ENCODE measurements around the gene ANKRA2. TPM values are rescaled to one million over a fixed set of nuclear protein-coding genes. Genes with fewer than 3 reads are reported as not detected.

ANKRA2 gene
- total RNA-seq, 6 donors from 2014 or later = 14.1 to 84.9 (median 19.7) TPM

DNA sequence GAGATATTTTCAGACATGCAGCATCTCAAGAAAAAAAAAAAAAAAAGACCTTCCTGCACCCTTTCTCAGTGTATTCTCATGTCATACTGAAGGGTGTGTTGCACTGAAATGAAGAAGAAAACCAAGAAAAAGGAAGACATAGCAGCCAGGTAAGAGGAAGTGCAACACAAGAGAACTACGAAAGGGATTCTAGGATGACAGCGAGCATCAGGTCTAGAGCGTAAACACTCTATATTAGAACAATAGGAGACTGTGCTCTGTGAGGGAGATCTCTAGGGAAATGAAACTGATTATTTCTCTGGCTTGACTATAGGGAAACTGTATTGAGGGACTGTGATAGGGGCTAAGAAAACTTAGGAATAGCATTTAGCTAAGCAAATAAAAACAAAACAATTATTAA lies 37.2 kb downstream of the ANKRA2 start:
- no peaks in the 10 kb centered on the region for H3K36me3 ChIP-seq
- no peaks in the 10 kb centered on the region for H3K9me3 ChIP-seq
- TF ChIP-seq EP300 (IDR thresholded peaks at IDR 0.05) = no peak
- TF ChIP-seq POLR2AphosphoS5 (IDR thresholded peaks at IDR 0.05) = no peak
- no peak for TF ChIP-seq POLR2A (IDR thresholded peaks at IDR 0.05)

DNA sequence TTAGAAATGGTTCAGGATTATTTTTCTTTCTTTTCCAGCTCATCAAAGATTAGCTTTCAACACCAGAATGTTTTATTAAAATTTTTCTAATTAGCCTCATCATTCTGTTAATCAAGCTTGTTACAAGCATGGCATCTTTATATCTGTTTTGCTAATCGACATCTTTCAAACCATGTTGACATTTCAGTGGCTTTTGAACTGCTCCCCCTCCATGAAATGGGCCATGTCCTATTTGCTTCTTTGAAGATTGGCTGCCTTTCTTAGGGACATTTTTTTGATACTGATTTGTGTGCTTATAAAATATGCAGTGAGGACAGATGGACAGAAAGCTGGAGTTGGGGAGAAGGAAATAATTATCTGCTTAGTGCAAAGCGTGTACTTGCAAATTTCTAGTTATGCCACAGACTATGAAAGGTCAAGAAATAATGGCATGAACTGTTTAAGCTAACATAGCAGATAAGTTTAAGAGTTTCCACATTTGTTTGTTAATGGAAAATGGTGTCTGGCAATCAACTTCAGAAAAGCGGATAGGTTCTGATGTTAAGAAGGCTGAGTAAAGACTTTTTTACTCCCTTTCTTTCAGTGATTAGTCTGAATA lies 39.7 kb downstream of the ANKRA2 start:
- H3K27ac ChIP-seq = no peak overlapping the region
- DNase-seq = no peak
- no peak for TF ChIP-seq EP300 (IDR thresholded peaks at IDR 0.05)
- no peak for TF ChIP-seq POLR2A (IDR thresholded peaks at IDR 0.05)
- TF ChIP-seq, protein P1, sequence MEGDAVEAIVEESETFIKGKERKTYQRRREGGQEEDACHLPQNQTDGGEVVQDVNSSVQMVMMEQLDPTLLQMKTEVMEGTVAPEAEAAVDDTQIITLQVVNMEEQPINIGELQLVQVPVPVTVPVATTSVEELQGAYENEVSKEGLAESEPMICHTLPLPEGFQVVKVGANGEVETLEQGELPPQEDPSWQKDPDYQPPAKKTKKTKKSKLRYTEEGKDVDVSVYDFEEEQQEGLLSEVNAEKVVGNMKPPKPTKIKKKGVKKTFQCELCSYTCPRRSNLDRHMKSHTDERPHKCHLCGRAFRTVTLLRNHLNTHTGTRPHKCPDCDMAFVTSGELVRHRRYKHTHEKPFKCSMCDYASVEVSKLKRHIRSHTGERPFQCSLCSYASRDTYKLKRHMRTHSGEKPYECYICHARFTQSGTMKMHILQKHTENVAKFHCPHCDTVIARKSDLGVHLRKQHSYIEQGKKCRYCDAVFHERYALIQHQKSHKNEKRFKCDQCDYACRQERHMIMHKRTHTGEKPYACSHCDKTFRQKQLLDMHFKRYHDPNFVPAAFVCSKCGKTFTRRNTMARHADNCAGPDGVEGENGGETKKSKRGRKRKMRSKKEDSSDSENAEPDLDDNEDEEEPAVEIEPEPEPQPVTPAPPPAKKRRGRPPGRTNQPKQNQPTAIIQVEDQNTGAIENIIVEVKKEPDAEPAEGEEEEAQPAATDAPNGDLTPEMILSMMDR (IDR thresholded peaks at IDR 0.05) = no peak
- no peak for TF ChIP-seq POLR2AphosphoS5 (IDR thresholded peaks at IDR 0.05)
- no peaks in the 10 kb centered on the region for H3K9me3 ChIP-seq
- H3K27me3 ChIP-seq = no peaks in the 10 kb centered on the region
- H3K4me1 ChIP-seq = no peaks in the 10 kb centered on the region
- no peak for ATAC-seq (ENCODE audit: low FRiP score in 2 of 2)
- H3K36me3 ChIP-seq = no peaks in the 10 kb centered on the region
- WGBS, 2 donors = 69 to 70% methylated on average over 3 of the region's 3 CpGs
- H3K4me3 ChIP-seq = no peak overlapping the region

More for the DNA sequence above, 37.2 kb downstream of the ANKRA2 start:
- ATAC-seq (ENCODE audit: low FRiP score in 2 of 2) = no peak
- no peaks in the 10 kb centered on the region for H3K27me3 ChIP-seq
- H3K4me3 ChIP-seq = no peak overlapping the region
- H3K4me1 ChIP-seq = no peaks in the 10 kb centered on the region
- no peak overlapping the region for H3K27ac ChIP-seq
- WGBS, 2 donors = 47 to 65% methylated on average over 3 of the region's 3 CpGs
- no peak for DNase-seq

DNA sequence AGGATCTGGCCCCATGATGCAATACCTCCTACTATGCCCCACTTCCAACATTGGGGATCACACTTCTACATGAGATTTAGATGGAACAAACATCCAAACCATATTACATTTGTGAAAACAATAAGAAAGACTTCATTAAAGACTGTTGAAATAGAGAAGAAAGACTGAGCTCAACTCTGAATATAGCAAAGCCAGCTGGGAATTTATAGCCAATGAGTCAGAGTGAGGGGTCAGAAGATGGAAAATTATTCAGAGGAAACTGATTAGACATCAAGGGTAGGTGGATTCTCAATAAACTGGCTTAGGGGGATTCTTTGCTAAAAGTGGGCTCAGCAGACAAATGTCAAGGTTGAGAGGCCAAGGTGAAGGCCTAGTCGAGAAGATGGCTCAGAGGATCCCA lies 41.6 kb downstream of the ANKRA2 start:
- TF ChIP-seq POLR2AphosphoS5 (IDR thresholded peaks at IDR 0.05) (no peak), EP300 (IDR thresholded peaks at IDR 0.05) (no peak), POLR2A (IDR thresholded peaks at IDR 0.05) (no peak)
- TF ChIP-seq, protein P1 (IDR thresholded peaks at IDR 0.05) = no peak
- DNase-seq (no peak), ATAC-seq (ENCODE audit: low FRiP score in 2 of 2) (no peak)
- Histone ChIP-seq H3K4me3 (no peak overlapping the region), H3K9me3 (no peaks in the 10 kb centered on the region), H3K27ac (no peak overlapping the region), H3K4me1 (peaks cover 0 to 7% (median 2%) of the 10 kb centered on the region in 4 donors), H3K27me3 (no peaks in the 10 kb centered on the region), H3K36me3 (no peaks in the 10 kb centered on the region)
- 73 to 90% methylated on average over 1 of the region's 1 CpG for WGBS, 2 donors

DNA sequence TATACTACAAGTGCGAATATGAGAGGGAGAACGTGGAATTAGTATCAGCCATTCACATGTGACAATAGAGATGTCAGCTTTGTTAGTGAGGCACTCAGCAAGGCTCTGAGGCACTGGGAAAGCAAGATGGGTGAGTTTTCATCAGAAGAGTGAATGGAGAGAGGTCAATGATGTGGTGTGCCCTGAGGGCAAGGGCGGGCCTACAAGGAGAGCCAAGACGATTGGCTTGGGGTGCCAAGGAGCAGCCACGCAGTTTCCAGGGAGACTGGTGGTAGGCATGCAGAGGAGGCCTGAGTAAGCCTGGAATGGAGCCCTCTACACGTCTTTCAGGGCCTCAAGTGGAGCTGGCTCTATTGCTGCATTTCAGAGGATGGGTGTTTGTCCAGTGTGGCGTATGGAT lies 42.5 kb downstream of the ANKRA2 start:
- peaks cover 0 to 7% (median 2%) of the 10 kb centered on the region in 4 donors for H3K4me1 ChIP-seq

DNA sequence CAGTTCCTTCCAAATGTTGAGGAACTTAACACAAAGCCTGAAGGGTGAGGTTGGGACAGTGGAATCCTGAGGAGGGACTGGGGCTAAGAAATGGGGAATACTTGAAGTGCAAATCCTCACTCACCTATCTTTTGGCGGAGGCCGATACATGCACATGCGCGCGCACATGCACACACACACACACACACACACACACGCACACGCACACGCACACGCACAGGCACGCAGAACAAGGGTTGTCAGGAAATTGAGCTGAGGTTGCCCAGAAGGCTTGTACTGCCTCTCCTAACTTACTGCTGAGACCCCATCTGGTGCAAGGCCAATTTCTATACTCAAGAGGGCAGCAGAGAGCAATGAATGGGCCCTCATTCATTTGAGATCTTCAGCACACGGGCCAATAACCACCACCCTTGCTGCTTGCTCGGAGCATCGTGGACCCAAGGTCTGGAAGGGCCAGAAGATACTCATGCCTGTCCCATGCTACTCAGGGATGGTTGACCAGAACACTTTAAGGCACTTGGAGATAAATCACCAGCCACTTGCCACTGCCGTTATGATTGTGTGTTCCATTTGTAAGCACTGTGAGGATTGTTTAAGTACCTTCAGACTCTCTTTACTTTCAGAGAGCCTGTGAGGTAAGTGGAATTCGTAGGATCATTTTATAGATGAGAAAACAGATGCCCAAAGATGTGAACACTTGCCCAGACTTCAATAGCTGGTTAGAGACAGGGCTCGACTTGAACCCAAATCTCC lies 45.7 kb downstream of the ANKRA2 start:
- TF ChIP-seq POLR2A (IDR thresholded peaks at IDR 0.05) (no peak), POLR2AphosphoS5 (IDR thresholded peaks at IDR 0.05) (peak in 1 of 2 donors; percentile 13), EP300 (IDR thresholded peaks at IDR 0.05) (no peak)
- TF ChIP-seq, protein P1 (IDR thresholded peaks at IDR 0.05) = peak; percentile 56 to 86 (median 71)
- WGBS, 2 donors = 22 to 27% methylated on average over 11 to 16 of the region's 16 CpGs
- no peaks in the 10 kb centered on the region for H3K9me3 ChIP-seq
- no peaks in the 10 kb centered on the region for H3K36me3 ChIP-seq
- no peak overlapping the region for H3K4me3 ChIP-seq
- peaks cover 0 to 21% (median 14%) of the 10 kb centered on the region in 4 donors for H3K4me1 ChIP-seq
- no peaks in the 10 kb centered on the region for H3K27me3 ChIP-seq
- no peak overlapping the region for H3K27ac ChIP-seq
- ATAC-seq (ENCODE audit: low FRiP score in 2 of 2) = peak; percentile 85 to 94
- DNase-seq = peak in 1 of 2 donors; percentile 69

More for the DNA sequence above, 42.5 kb downstream of the ANKRA2 start:
- ATAC-seq (ENCODE audit: low FRiP score in 2 of 2) = no peak
- WGBS, 2 donors = 89 to 91% methylated on average over 7 of the region's 7 CpGs
- no peaks in the 10 kb centered on the region for H3K9me3 ChIP-seq
- no peak overlapping the region for H3K4me3 ChIP-seq
- H3K27me3 ChIP-seq = no peaks in the 10 kb centered on the region
- H3K27ac ChIP-seq = no peak overlapping the region
- no peaks in the 10 kb centered on the region for H3K36me3 ChIP-seq
- TF ChIP-seq EP300 (IDR thresholded peaks at IDR 0.05) (no peak), POLR2A (IDR thresholded peaks at IDR 0.05) (no peak), POLR2AphosphoS5 (IDR thresholded peaks at IDR 0.05) (no peak)
- TF ChIP-seq, protein P1 (IDR thresholded peaks at IDR 0.05) = no peak
- DNase-seq = no peak
